DND-41 (cell line): Measurements from ENCODE around the gene APH1B.

Source experiments
- EZH2 ChIP-seq: IDR thresholded peaks from 3 replicates; pipeline ENCODE4 v1.6.1; 2012; ENCODE audit warnings: borderline replicate concordance, low read depth, mild to moderate bottlenecking, moderate library complexity, low read length, inconsistent platforms; ENCODE audit not compliant: severe bottlenecking
- TF ChIP-seq, protein P1 (sequence below): IDR thresholded peaks from 2 replicates; pipeline ENCODE4 v1.5.1; 2012; ENCODE audit warnings: borderline replicate concordance, low read length, moderate library complexity, mild to moderate bottlenecking; ENCODE audit not compliant: poor library complexity, severe bottlenecking; ENCODE audit errors: extremely low read depth

GRCh38 chr15:63232943-63233342, 44.5 kb upstream of the APH1B start:
- TF ChIP-seq, protein P1, sequence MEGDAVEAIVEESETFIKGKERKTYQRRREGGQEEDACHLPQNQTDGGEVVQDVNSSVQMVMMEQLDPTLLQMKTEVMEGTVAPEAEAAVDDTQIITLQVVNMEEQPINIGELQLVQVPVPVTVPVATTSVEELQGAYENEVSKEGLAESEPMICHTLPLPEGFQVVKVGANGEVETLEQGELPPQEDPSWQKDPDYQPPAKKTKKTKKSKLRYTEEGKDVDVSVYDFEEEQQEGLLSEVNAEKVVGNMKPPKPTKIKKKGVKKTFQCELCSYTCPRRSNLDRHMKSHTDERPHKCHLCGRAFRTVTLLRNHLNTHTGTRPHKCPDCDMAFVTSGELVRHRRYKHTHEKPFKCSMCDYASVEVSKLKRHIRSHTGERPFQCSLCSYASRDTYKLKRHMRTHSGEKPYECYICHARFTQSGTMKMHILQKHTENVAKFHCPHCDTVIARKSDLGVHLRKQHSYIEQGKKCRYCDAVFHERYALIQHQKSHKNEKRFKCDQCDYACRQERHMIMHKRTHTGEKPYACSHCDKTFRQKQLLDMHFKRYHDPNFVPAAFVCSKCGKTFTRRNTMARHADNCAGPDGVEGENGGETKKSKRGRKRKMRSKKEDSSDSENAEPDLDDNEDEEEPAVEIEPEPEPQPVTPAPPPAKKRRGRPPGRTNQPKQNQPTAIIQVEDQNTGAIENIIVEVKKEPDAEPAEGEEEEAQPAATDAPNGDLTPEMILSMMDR = no peak
- no peak for TF ChIP-seq EZH2
